H9 (cell line): Measurements from ENCODE around the gene L3HYPDH. TPM values are rescaled to one million over a fixed set of nuclear protein-coding genes. Genes with fewer than 3 reads are reported as not detected.
"Not testable (repeated sequence)": the region's sequence is repeated elsewhere in the genome, so short reads cannot be mapped to it uniquely, and the experiment has no call there.

Experiments
- DNase-seq: peaks from one replicate; pipeline ENCODE4 v3.0.0-alpha.2; 2017
- H2AFZ ChIP-seq: one replicate; pipeline ENCODE4 v1.6.1; 2013; ENCODE audit warnings: mild to moderate bottlenecking, low read length, control low read depth, moderate library complexity
- H2AK5ac ChIP-seq: 2 replicates; pipeline ENCODE4 v1.6.1; 2013; ENCODE audit warnings: low read length, control low read depth, mixed read lengths; ENCODE audit not compliant: insufficient read length
- H2BK120ac ChIP-seq: one replicate; pipeline ENCODE4 v1.6.1; 2013; ENCODE audit warnings: low read depth, mild to moderate bottlenecking, low read length, control low read depth, inconsistent platforms; ENCODE audit not compliant: poor library complexity, severe bottlenecking
- H2BK12ac ChIP-seq: 2 replicates; pipeline ENCODE4 v1.6.1; 2013; ENCODE audit warnings: low read length, control low read depth, mixed read lengths, low read depth; ENCODE audit not compliant: insufficient read length
- H2BK15ac ChIP-seq: 2 replicates; pipeline ENCODE4 v1.6.1; 2013; ENCODE audit warnings: low read depth, low read length, control low read depth
- H2BK20ac ChIP-seq: one replicate; pipeline ENCODE4 v1.6.1; 2013; ENCODE audit warnings: low read depth, mild to moderate bottlenecking, low read length, control low read depth, inconsistent platforms; ENCODE audit not compliant: poor library complexity, severe bottlenecking
- H2BK5ac ChIP-seq: 2 replicates; pipeline ENCODE4 v1.6.1; 2013; ENCODE audit warnings: low read length, control low read depth, mixed read lengths; ENCODE audit not compliant: insufficient read length
- H3K14ac ChIP-seq: 2 replicates; pipeline ENCODE4 v1.6.1; 2013; ENCODE audit warnings: low read length, control low read depth; ENCODE audit not compliant: insufficient read depth
- H3K18ac ChIP-seq: 2 replicates; pipeline ENCODE4 v1.6.1; 2013; ENCODE audit warnings: low read depth, mild to moderate bottlenecking, mixed read lengths, low read length, control low read depth; ENCODE audit not compliant: insufficient read length
- H3K23ac ChIP-seq: 2 replicates; pipeline ENCODE4 v1.6.1; 2013; ENCODE audit warnings: low read length, control low read depth, mixed read lengths, low read depth; ENCODE audit not compliant: insufficient read length
- H3K23me2 ChIP-seq: 2 replicates; pipeline ENCODE4 v1.6.1; 2013; ENCODE audit warnings: low read depth, mild to moderate bottlenecking, mixed read lengths, low read length, control low read depth; ENCODE audit not compliant: insufficient read length, poor library complexity, severe bottlenecking
- H3K27ac ChIP-seq: 2 replicates; pipeline ENCODE4 v1.5.1; 2013; ENCODE audit warnings: low read length, control low read depth, mixed read lengths, low read depth; ENCODE audit not compliant: insufficient read length
- H3K27me3 ChIP-seq: 2 replicates; pipeline ENCODE4 v1.6.1; 2013; ENCODE audit warnings: low read length, control low read depth, inconsistent platforms; ENCODE audit not compliant: insufficient read depth
- H3K4ac ChIP-seq: 2 replicates; pipeline ENCODE4 v1.6.1; 2013; ENCODE audit warnings: low read depth, mild to moderate bottlenecking, control low read depth, inconsistent platforms, low read length, moderate library complexity
- H3K4me1 ChIP-seq: 2 replicates; pipeline ENCODE4 v1.6.1; 2013; ENCODE audit warnings: low read length, control low read depth, inconsistent platforms; ENCODE audit not compliant: insufficient read depth
- H3K4me2 ChIP-seq: 2 replicates; pipeline ENCODE4 v1.6.1; 2013; ENCODE audit warnings: low read length, control low read depth, mixed read lengths; ENCODE audit not compliant: insufficient read length, insufficient read depth
- H3K56ac ChIP-seq: 2 replicates; pipeline ENCODE4 v1.6.1; 2013; ENCODE audit warnings: low read depth, mild to moderate bottlenecking, mixed read lengths, low read length, control low read depth; ENCODE audit not compliant: insufficient read length
- H3K79me1 ChIP-seq: 2 replicates; pipeline ENCODE4 v1.6.1; 2013; ENCODE audit warnings: low read depth, mild to moderate bottlenecking, moderate library complexity, low read length, control low read depth, inconsistent platforms; ENCODE audit not compliant: insufficient read depth, poor library complexity, severe bottlenecking
- H3K79me2 ChIP-seq: 2 replicates; pipeline ENCODE4 v1.6.1; 2013; ENCODE audit warnings: low read length, control low read depth, inconsistent platforms; ENCODE audit not compliant: insufficient read depth
- H3K9ac ChIP-seq: 2 replicates; pipeline ENCODE4 v1.6.1; 2013; ENCODE audit warnings: low read length, control low read depth, mixed read lengths; ENCODE audit not compliant: insufficient read length; ENCODE audit errors: extremely low read depth
- H3K9me3 ChIP-seq: one replicate; pipeline ENCODE4 v1.6.1; 2013; ENCODE audit warnings: low read depth, low read length, inconsistent platforms; ENCODE audit not compliant: control insufficient read depth
- H3T11ph ChIP-seq: one replicate; pipeline ENCODE4 v1.6.1; 2013; ENCODE audit warnings: mild to moderate bottlenecking, low read length, control low read depth, inconsistent platforms
- H4K20me1 ChIP-seq: one replicate; pipeline ENCODE4 v1.6.1; 2013; ENCODE audit not compliant: control insufficient read depth, insufficient read length, insufficient read depth
- H4K5ac ChIP-seq: 2 replicates; pipeline ENCODE4 v1.6.1; 2013; ENCODE audit warnings: low read depth, mild to moderate bottlenecking, mixed read lengths, low read length, control low read depth; ENCODE audit not compliant: insufficient read length
- H4K8ac ChIP-seq: replicated peaks from 2 replicates; pipeline ENCODE4 v1.6.1; 2013; ENCODE audit warnings: low read length, control low read depth, mixed read lengths, low read depth; ENCODE audit not compliant: insufficient read length
- H4K91ac ChIP-seq: 2 replicates; pipeline ENCODE4 v1.6.1; 2013; ENCODE audit warnings: low read depth, mild to moderate bottlenecking, moderate library complexity, mixed read lengths, low read length, control low read depth; ENCODE audit not compliant: insufficient read length
- H3K27ac Mint-ChIP-seq, 3 experiments: 2 replicates in 2 of 3; 3 replicates in 1 of 3; pipeline ENCODE4 v1.8.0; 2020 to 2021; ENCODE audit warnings: mixed read lengths in 3 of 3, mild to moderate bottlenecking in 1 of 3, moderate library complexity in 1 of 3
- H3K27me3 Mint-ChIP-seq: 2 replicates; pipeline ENCODE4 v1.8.0; 2021; ENCODE audit warnings: low read depth, mild to moderate bottlenecking, moderate library complexity, mixed read lengths
- H3K36me3 Mint-ChIP-seq, 3 experiments: 2 replicates in 2 of 3; 3 replicates in 1 of 3; pipeline ENCODE4 v1.8.0; 2020 to 2021; ENCODE audit warnings: low read depth in 3 of 3, mixed read lengths in 3 of 3; ENCODE audit not compliant: insufficient read depth in 1 of 3
- H3K4me1 Mint-ChIP-seq, 2 experiments: 2 replicates each; pipeline ENCODE4 v1.8.0; 2020; ENCODE audit warnings: mixed read lengths in 2 of 2
- H3K4me3 Mint-ChIP-seq, 2 experiments: 2 replicates in 1 of 2; 3 replicates in 1 of 2; pipeline ENCODE4 v1.8.0; 2020 to 2021; ENCODE audit warnings: mild to moderate bottlenecking in 2 of 2, mixed read lengths in 2 of 2, moderate library complexity in 1 of 2
- H3K9me3 Mint-ChIP-seq, 2 experiments: 2 replicates in 1 of 2; 3 replicates in 1 of 2; pipeline ENCODE4 v1.8.0; 2020; ENCODE audit warnings: mild to moderate bottlenecking in 2 of 2, mixed read lengths in 2 of 2, moderate library complexity in 1 of 2
- WGBS: extraction: QIAGEN DNeasy Blood & Tissue Kit; methylation state at CpG from one replicate; pipeline ENCODE4 v1.1.7; 2013; ENCODE audit warnings: missing lambda C conversion rate, low lambda C conversion rate, mixed read lengths; ENCODE audit not compliant: insufficient read length; ENCODE audit errors: extremely low coverage; 5-methylcytosine and 5-hydroxymethylcytosine counted together
- total RNA-seq: library from RNA; stranded (reverse); gene quantifications from 2 replicates; pipeline ENCODE4 v1.2.1, GENCODE V29; 2021
- TF ChIP-seq, protein P1 (sequence below): fragments of 200-600 bp; sonication (generic); conservative IDR thresholded peaks from 3 replicates; pipeline ENCODE4 v1.8.0; 2021; ENCODE audit warnings: antibody characterized with exemption, mild to moderate bottlenecking

The L3HYPDH gene
- total RNA-seq, 1 experiment from 2014 or later: 15.7 TPM

DNA sequence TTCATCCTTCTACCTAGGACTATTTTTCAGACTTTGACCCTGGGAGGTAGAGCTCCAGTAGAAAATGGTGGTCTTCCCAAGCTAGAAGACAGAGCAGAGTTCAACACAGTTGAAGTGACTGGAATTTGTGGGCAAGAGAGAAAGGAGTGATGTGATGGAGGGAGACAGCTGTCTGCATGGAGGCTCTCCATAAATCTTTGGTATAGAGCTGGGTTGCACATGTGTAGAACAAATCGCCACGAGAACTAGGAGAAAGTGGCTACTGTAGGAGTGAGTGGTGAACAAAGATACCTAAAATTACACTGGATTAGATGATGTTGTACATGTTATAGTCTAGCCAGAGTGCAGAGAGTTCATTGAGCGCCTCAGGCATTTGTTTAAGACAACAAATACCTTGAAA is 33.5 kb downstream of the L3HYPDH start:
- TF ChIP-seq, protein P1, sequence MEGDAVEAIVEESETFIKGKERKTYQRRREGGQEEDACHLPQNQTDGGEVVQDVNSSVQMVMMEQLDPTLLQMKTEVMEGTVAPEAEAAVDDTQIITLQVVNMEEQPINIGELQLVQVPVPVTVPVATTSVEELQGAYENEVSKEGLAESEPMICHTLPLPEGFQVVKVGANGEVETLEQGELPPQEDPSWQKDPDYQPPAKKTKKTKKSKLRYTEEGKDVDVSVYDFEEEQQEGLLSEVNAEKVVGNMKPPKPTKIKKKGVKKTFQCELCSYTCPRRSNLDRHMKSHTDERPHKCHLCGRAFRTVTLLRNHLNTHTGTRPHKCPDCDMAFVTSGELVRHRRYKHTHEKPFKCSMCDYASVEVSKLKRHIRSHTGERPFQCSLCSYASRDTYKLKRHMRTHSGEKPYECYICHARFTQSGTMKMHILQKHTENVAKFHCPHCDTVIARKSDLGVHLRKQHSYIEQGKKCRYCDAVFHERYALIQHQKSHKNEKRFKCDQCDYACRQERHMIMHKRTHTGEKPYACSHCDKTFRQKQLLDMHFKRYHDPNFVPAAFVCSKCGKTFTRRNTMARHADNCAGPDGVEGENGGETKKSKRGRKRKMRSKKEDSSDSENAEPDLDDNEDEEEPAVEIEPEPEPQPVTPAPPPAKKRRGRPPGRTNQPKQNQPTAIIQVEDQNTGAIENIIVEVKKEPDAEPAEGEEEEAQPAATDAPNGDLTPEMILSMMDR: no peak
- DNase-seq: no peak
- no peak overlapping the region for H2BK20ac ChIP-seq
- H4K20me1 ChIP-seq: no peaks in the 10 kb centered on the region
- H2AK5ac ChIP-seq: no peak overlapping the region
- Mint-ChIP-seq H3K9me3 (no peaks in the 10 kb centered on the region), H3K4me3 (no peak overlapping the region), H3K36me3 (no peaks in the 10 kb centered on the region; a peak in 1 of 7 replicates), H3K4me1 (peaks cover 0 to 3% of the 10 kb centered on the region in 2 experiments; a peak in 1 of 4 replicates), H3K27me3 (no peaks in the 10 kb centered on the region; the same call in 1 of the 2 replicates), H3K27ac (no peak overlapping the region)
- H3K27me3 ChIP-seq: no peaks in the 10 kb centered on the region
- no peaks in the 10 kb centered on the region for H3K23me2 ChIP-seq
- H2BK12ac ChIP-seq: no peak overlapping the region
- no peak overlapping the region for H3K9ac ChIP-seq
- H4K5ac ChIP-seq: no peak overlapping the region
- no peaks in the 10 kb centered on the region for H3K79me2 ChIP-seq
- H3K4me1 ChIP-seq: no peaks in the 10 kb centered on the region
- H3T11ph ChIP-seq: no peak overlapping the region
- H3K79me1 ChIP-seq: no peaks in the 10 kb centered on the region
- no peak overlapping the region for H3K23ac ChIP-seq
- no CpG with 5 or more reads among the region's 3 CpGs for WGBS
- no peak overlapping the region for H2BK120ac ChIP-seq
- no peak overlapping the region for H4K8ac ChIP-seq
- no peak overlapping the region for H2BK5ac ChIP-seq
- H3K14ac ChIP-seq: no peak overlapping the region
- no peak overlapping the region for H3K27ac ChIP-seq
- H3K4me2 ChIP-seq: no peak overlapping the region
- H4K91ac ChIP-seq: no peak overlapping the region
- no peak overlapping the region for H3K56ac ChIP-seq
- no peak overlapping the region for H3K18ac ChIP-seq
- H2AFZ ChIP-seq: no peak overlapping the region
- H3K9me3 ChIP-seq: no peaks in the 10 kb centered on the region
- no peak overlapping the region for H3K4ac ChIP-seq
- no peak overlapping the region for H2BK15ac ChIP-seq

DNA sequence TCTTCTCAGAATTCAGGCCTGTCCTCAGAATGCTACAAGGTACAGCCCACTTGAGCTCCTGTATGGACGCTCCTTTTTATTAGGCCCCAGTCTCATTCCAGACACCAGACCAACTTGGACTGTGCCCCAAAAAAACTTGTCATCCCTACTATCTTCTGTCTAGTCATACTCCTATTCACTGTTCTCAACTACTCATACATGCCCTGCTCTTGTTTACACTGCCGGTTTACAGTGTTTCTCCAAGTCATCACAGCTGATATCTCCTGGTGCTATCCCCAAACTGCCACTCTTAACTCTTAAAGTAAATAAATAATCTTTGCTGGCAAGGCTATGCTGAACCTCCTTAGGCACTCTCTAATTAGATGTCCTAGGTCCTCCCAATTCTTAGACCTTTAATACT is 35.5 kb downstream of the L3HYPDH start:
- H3K9me3 Mint-ChIP-seq, H3K79me2 ChIP-seq, H4K8ac ChIP-seq, DNase-seq, H2BK20ac ChIP-seq, H3K4me1 Mint-ChIP-seq, H3K79me1 ChIP-seq, H3K27ac Mint-ChIP-seq, H3K18ac ChIP-seq, H3K4me3 Mint-ChIP-seq, H2AK5ac ChIP-seq, H3K56ac ChIP-seq, H4K91ac ChIP-seq, H3K23me2 ChIP-seq, H2BK15ac ChIP-seq, H3K4me1 ChIP-seq, H3K27me3 Mint-ChIP-seq, H4K5ac ChIP-seq, H4K20me1 ChIP-seq, H3K23ac ChIP-seq, H3K14ac ChIP-seq, H3K27ac ChIP-seq, H3K9ac ChIP-seq, H3K27me3 ChIP-seq, H2AFZ ChIP-seq, H2BK5ac ChIP-seq, H2BK12ac ChIP-seq, H3K36me3 Mint-ChIP-seq, H3T11ph ChIP-seq, H3K4ac ChIP-seq, H3K4me2 ChIP-seq, H3K9me3 ChIP-seq, H2BK120ac ChIP-seq: not testable (repeated sequence)
- WGBS: no CpG with 5 or more reads among the region's 2 CpGs
